ENCODE results near the gene POLDIP2.

DNA sequence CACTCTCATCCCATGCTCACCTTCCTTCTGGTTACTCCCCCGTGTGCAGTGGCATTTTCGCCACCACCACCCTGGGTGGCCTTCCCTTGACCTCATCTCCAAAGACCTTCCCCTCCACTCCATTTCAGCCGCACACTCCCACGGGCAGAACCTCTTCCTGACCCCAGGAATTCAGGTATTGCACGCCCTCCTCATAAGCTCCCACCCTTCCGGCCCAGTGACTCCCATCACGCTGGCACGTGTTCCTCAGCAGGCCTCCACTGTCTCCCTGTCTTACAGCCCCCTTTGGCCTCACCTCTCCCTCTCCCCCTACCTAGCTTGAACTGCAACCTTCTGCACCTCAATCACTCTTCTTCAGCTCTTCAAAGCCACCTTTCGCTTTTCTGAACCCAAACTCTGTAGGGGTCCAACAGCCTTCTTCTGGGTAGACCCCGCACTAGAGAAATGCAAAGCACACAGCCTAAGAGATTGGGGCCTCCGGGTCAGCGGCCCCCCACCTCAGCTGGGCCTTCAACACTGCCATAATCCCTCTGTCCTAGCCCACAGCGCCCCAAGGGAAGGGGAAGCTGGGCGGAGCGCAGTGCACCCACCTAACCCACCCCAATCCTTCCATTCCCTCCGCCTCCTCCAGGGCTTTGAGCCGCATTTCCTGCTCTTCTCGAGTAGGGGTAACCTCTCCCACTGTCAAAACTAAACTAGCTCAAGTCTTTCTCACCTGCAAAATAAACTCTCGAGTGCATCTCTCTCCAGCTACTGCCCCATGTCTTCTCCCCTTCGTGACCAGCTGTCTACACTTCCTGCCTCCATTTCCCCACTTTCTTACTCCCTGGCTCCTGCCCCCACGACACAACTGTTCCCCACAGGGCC, 40.0 kb downstream of the POLDIP2 start:
- TF ChIP-seq, protein P1, sequence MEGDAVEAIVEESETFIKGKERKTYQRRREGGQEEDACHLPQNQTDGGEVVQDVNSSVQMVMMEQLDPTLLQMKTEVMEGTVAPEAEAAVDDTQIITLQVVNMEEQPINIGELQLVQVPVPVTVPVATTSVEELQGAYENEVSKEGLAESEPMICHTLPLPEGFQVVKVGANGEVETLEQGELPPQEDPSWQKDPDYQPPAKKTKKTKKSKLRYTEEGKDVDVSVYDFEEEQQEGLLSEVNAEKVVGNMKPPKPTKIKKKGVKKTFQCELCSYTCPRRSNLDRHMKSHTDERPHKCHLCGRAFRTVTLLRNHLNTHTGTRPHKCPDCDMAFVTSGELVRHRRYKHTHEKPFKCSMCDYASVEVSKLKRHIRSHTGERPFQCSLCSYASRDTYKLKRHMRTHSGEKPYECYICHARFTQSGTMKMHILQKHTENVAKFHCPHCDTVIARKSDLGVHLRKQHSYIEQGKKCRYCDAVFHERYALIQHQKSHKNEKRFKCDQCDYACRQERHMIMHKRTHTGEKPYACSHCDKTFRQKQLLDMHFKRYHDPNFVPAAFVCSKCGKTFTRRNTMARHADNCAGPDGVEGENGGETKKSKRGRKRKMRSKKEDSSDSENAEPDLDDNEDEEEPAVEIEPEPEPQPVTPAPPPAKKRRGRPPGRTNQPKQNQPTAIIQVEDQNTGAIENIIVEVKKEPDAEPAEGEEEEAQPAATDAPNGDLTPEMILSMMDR (IDR thresholded peaks at IDR 0.05; ENCODE audit: insufficient read depth, low read length, poor library complexity, severe bottlenecking) = no peak
- no peak for TF ChIP-seq EZH2phosphoT487 (conservative IDR thresholded peaks at IDR 0.05; ENCODE audit: low read length)
